Endothelial cell of umbilical vein (primary cell): ENCODE measurements around the gene GGT5. TPM values are rescaled to one million over a fixed set of nuclear protein-coding genes. Genes with fewer than 3 reads are reported as not detected.

Source experiments
- BruUV-seq: library from RNA; stranded (reverse); fragments of 400-500 nt; replicated peaks from 2 replicates; lab custom pipeline; 2021; lab: Mats Ljungman, UMichigan
- CTCF ChIA-PET: fragments of 300-600, 350-600 bp; sonication (Branson Sonifier 250); formaldehyde crosslinking; loops from one replicate; lab custom pipeline; 2021; ENCODE audit warnings: antibody characterized with exemption, inconsistent platforms; lab: Charles Lee
- POLR2A ChIA-PET: fragments of 300-600, 350-600 bp; sonication (Branson Sonifier 250); formaldehyde crosslinking; loops from one replicate; lab custom pipeline; 2021; ENCODE audit warnings: antibody characterized with exemption, inconsistent platforms; lab: Charles Lee
- DNase-seq: peaks from one replicate; pipeline ENCODE4 v3.0.0-alpha.2; 2011; ENCODE audit warnings: low read depth, low spot score
- FAIRE-seq: peaks from 2 replicates; lab custom pipeline; 2011; peaks lifted over from hg19 to GRCh38; lab: Jason Lieb, UNC
- H2AFZ ChIP-seq: 2 replicates; pipeline ENCODE4 v1.6.0; 2012; ENCODE audit warnings: low read depth, low read length, control low read depth, inconsistent platforms
- H3K27ac ChIP-seq: 2 replicates; pipeline ENCODE4 v1.5.1; 2011; ENCODE audit warnings: low read depth, mild to moderate bottlenecking, control low read depth, low read length, moderate library complexity; ENCODE audit not compliant: insufficient read depth
- H3K27me3 ChIP-seq, 2 experiments: 2 replicates each; pipeline versions ENCODE4 v1.6.0 to v1.6.1; 2011; ENCODE audit warnings: low read length in 2 of 2, mixed read lengths in 1 of 2; ENCODE audit not compliant: control insufficient read depth in 2 of 2, insufficient read depth in 2 of 2
- H3K36me3 ChIP-seq, 2 experiments: 2 replicates in 1 of 2; 3 replicates in 1 of 2; pipeline ENCODE4 v1.5.1; 2011; ENCODE audit warnings: low read length in 2 of 2, mild to moderate bottlenecking in 1 of 2, moderate library complexity in 1 of 2; ENCODE audit not compliant: control insufficient read depth in 2 of 2, insufficient read depth in 2 of 2; ENCODE audit errors: extremely low read depth in 1 of 2
- H3K4me1 ChIP-seq: 3 replicates; pipeline ENCODE4 v1.5.1; 2011; ENCODE audit warnings: mild to moderate bottlenecking, low read length; ENCODE audit not compliant: control insufficient read depth, insufficient read depth; ENCODE audit errors: extremely low read depth
- H3K4me2 ChIP-seq: 2 replicates; pipeline ENCODE4 v1.6.1; 2011; ENCODE audit warnings: low read length, control low read depth, mixed read lengths; ENCODE audit not compliant: insufficient read depth
- H3K4me3 ChIP-seq, 3 experiments: fragments of 200-600 bp in 1 of 3; sonication (generic), shearing (Covaris generic) in 1 of 3; replicated peaks in 1 of 3; 2 replicates each; pipeline ENCODE4 v1.5.1; 2011 to 2016; ENCODE audit warnings: control low read depth in 3 of 3, low read length in 3 of 3, mild to moderate bottlenecking in 2 of 3, inconsistent platforms in 1 of 3, low read depth in 1 of 3, moderate library complexity in 1 of 3; ENCODE audit not compliant: insufficient read depth in 1 of 3
- H3K79me2 ChIP-seq: 2 replicates; pipeline ENCODE4 v1.6.0; 2012; ENCODE audit warnings: low read length, inconsistent platforms; ENCODE audit not compliant: control insufficient read depth, insufficient read depth
- H3K9ac ChIP-seq: replicated peaks from 2 replicates; pipeline ENCODE3; 2011; ENCODE audit warnings: low read length, control low read depth; ENCODE audit not compliant: insufficient read depth; ENCODE audit errors: extremely low read depth
- H3K9me1 ChIP-seq: replicated peaks from 3 replicates; pipeline ENCODE4 v1.6.0; 2011; ENCODE audit warnings: mild to moderate bottlenecking, low read length; ENCODE audit not compliant: control insufficient read depth, insufficient read depth; ENCODE audit errors: extremely low read depth
- H3K9me3 ChIP-seq: replicated peaks from 2 replicates; pipeline ENCODE4 v1.5.1; 2012; ENCODE audit warnings: low read length, inconsistent platforms; ENCODE audit not compliant: control insufficient read depth, insufficient read depth
- H4K20me1 ChIP-seq: replicated peaks from 2 replicates; pipeline ENCODE3; 2011; ENCODE audit warnings: mild to moderate bottlenecking, low read length; ENCODE audit not compliant: control insufficient read depth, insufficient read depth; ENCODE audit errors: extremely low read depth
- EZH2 ChIP-seq: IDR thresholded peaks from 2 replicates; pipeline ENCODE4 v1.6.1; 2012; ENCODE audit warnings: borderline replicate concordance, low read depth, mild to moderate bottlenecking, moderate library complexity, low read length, inconsistent platforms; ENCODE audit not compliant: severe bottlenecking
- GATA2 ChIP-seq: IDR thresholded peaks from 2 replicates; pipeline ENCODE4 v1.7.0; 2011; ENCODE audit warnings: low read depth, mild to moderate bottlenecking, moderate library complexity, mixed read lengths, low read length; ENCODE audit not compliant: insufficient read length, insufficient read depth
- JUN ChIP-seq: IDR thresholded peaks from 2 replicates; pipeline ENCODE4 v1.6.1; 2011; ENCODE audit warnings: borderline replicate concordance, low read depth; ENCODE audit not compliant: insufficient read length, insufficient read depth
- MAX ChIP-seq: IDR thresholded peaks from 2 replicates; pipeline ENCODE4 v1.6.1; 2011; ENCODE audit not compliant: insufficient read depth, insufficient read length
- POLR2A ChIP-seq: IDR thresholded peaks from 2 replicates; pipeline ENCODE4 v1.6.1; 2012; ENCODE audit warnings: low read depth, mild to moderate bottlenecking, control low read depth, low read length
- dilution Hi-C: fragments of 300-500 bp; cut with MboI; formaldehyde crosslinking; loops from one replicate; pipeline ENCODE4 v1.15.0; 2019; ENCODE audit warnings: low sequenced_read_pairs; ENCODE audit not compliant: extremely low pct_ligation_motif_present
- intact Hi-C: fragments of 100-400 bp; cut with micrococcal nuclease; formaldehyde crosslinking; loops from one replicate; pipeline ENCODE4 v1.10.0; 2022
- polyA plus RNA-seq, 4 experiments: library from polyadenylated mRNA; depleted of rRNA in 3 of 4; stranded (reverse) in 3 of 4; unstranded in 1 of 4; fragments of >200 nt; gene quantifications; 2 replicates each; pipeline versions ENCODE4 v1.2.1 to v1.2.3, GENCODE V29; 2011 to 2012; ENCODE audit warnings: missing spikeins in 1 of 4
- total RNA-seq: library from RNA; stranded (reverse); gene quantifications from 2 replicates; pipeline ENCODE4 v1.2.3, GENCODE V29; 2021

The GGT5 gene
- total and polyA plus RNA-seq, 2 donors (not counting 3 experiments of a cell fraction or from before 2014, with no cell fraction given): 45.9 to 293 TPM

- no peak for DNase-seq
- no peaks in the 10 kb centered on the region for H3K9me3 ChIP-seq
- H3K36me3 ChIP-seq: no peaks in the 10 kb centered on the region
- dilution Hi-C loops (no loop called here), intact Hi-C loops (loop anchor here (1.0 to 10.0 kb wide), 4 partner anchors 20 to 336 kb away; no protein-coding TSS in a partner anchor)
- CTCF ChIA-PET: interaction anchor here (0.6 to 4.6 kb wide), 11 partner anchors 10 to 59 kb away, joined by 3 to 164 read pairs (median 17); partner anchors contain the start of gene GGT5
- no peaks in the 10 kb centered on the region for H3K79me2 ChIP-seq
- no peak for TF ChIP-seq MAX
- TF ChIP-seq EZH2: no peak
- no peak for TF ChIP-seq GATA2
- no peak for TF ChIP-seq POLR2A
- no peak for TF ChIP-seq JUN
- no peak for FAIRE-seq
- H3K9ac ChIP-seq: no peak overlapping the region
- POLR2A ChIA-PET: no interaction called here
- no peak overlapping the region for H3K27ac ChIP-seq
- H3K27me3 ChIP-seq: no peaks in the 10 kb centered on the region
- no peak overlapping the region for H3K4me3 ChIP-seq
- no peak overlapping the region for H2AFZ ChIP-seq
- no peaks in the 10 kb centered on the region for H3K9me1 ChIP-seq
- H4K20me1 ChIP-seq: no peaks in the 10 kb centered on the region
- BruUV-seq: no TSS peak
- peaks cover 9% of the 10 kb centered on the region for H3K4me1 ChIP-seq
- H3K4me2 ChIP-seq: no peak overlapping the region
Measured at GRCh38 chr22:24188705-24189248, 56.1 kb downstream of the GGT5 start.
